Activated T-cell treated with anti-CD3 and anti-CD28 coated beads, Interleukin-2, amount 50 U/mL, for 24 hours (primary cell): ENCODE results near the gene BSND.

Experiments
- DNase-seq: peaks from one replicate; pipeline ENCODE4 v3.0.0-alpha.2; 2020
- H3K27ac Mint-ChIP-seq: 2 replicates; pipeline ENCODE4 v1.8.0; 2020; ENCODE audit warnings: mild to moderate bottlenecking, mixed read lengths
- H3K27me3 Mint-ChIP-seq: 2 replicates; pipeline ENCODE4 v1.8.0; 2020; ENCODE audit warnings: mixed read lengths
- H3K36me3 Mint-ChIP-seq: 2 replicates; pipeline ENCODE4 v1.8.0; 2020; ENCODE audit warnings: low read depth, mixed read lengths
- H3K4me1 Mint-ChIP-seq: 2 replicates; pipeline ENCODE4 v1.8.0; 2020; ENCODE audit warnings: low read depth, mixed read lengths
- H3K4me3 Mint-ChIP-seq: 2 replicates; pipeline ENCODE4 v1.8.0; 2020; ENCODE audit warnings: mild to moderate bottlenecking, moderate library complexity, mixed read lengths
- H3K9me3 Mint-ChIP-seq: 2 replicates; pipeline ENCODE4 v1.8.0; 2020; ENCODE audit warnings: mixed read lengths

Gene BSND

DNA sequence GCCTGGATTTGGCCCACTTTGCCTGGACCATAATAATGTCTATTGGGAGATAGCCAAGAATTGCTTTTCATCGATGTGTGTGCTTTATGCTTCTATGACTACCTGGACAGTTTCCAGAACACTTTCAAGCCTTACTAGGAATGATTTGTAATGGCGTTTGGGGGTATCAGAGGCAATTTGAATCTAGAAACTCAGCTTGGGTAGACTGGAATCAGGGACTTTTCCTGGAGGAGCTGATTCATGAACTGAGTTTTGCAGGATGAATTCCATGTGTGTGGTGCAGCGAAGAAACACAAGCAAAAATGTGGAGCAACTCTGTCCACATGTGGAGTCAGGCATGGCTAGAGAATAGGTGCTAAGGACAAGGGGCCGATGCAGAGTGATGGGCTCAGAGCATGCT lies 30.2 kb upstream of the BSND start:
- Mint-ChIP-seq H3K27me3 (peaks cover 37% of the 10 kb centered on the region), H3K4me1 (peaks cover 9% of the 10 kb centered on the region), H3K9me3 (no peaks in the 10 kb centered on the region), H3K36me3 (no peaks in the 10 kb centered on the region), H3K4me3 (no peak overlapping the region), H3K27ac (no peak overlapping the region)
- DNase-seq, result no peak

DNA sequence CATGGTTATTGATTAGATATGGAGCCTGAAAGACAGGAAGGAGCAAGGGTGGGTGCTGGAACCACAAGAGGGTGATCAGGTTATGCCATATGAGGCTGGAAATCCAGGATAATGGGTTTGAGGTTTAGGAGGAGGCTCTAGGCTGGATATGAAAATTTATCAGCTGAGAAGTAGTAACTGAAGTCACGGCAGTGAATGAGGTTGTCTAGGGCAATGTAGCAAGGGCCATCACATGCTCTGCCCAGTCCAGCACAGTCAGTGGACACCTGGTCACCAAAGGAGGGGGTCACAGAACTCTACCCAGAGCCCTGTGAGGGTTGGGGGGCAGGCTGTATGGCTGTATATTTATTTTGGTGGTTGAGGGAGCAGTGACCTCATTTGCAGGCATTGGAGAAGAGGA lies 28.9 kb upstream of the BSND start:
- no peaks in the 10 kb centered on the region for H3K9me3 Mint-ChIP-seq
- no peak for DNase-seq
- no peak overlapping the region for H3K27ac Mint-ChIP-seq
- peaks cover 38% of the 10 kb centered on the region for H3K27me3 Mint-ChIP-seq
- H3K4me1 Mint-ChIP-seq, result peaks cover 9% of the 10 kb centered on the region
- H3K36me3 Mint-ChIP-seq, result no peaks in the 10 kb centered on the region
- H3K4me3 Mint-ChIP-seq, result no peak overlapping the region

DNA sequence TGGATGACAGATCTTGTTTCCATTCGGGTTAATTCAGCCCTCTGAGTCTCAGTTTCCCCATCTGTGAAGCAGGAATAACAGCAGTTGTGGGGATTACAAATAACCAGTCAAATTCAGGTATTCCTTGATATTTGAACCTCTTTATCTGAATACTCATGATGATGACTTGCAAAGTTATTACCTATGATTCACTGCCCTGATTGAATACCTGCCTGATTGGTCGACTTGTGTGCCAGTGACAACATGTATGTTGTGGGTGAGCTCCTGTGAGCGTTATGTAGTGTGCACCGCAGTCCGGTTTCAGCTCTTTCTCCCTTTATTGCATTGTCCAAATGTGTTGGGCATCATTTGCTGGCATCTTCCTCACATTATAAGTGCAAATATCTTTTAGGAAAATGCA lies 27.8 kb upstream of the BSND start:
- Mint-ChIP-seq H3K9me3 (no peaks in the 10 kb centered on the region), H3K4me3 (no peak overlapping the region), H3K36me3 (no peaks in the 10 kb centered on the region), H3K27me3 (peaks cover 41% of the 10 kb centered on the region), H3K27ac (no peak overlapping the region), H3K4me1 (peaks cover 9% of the 10 kb centered on the region)
- no peak for DNase-seq

DNA sequence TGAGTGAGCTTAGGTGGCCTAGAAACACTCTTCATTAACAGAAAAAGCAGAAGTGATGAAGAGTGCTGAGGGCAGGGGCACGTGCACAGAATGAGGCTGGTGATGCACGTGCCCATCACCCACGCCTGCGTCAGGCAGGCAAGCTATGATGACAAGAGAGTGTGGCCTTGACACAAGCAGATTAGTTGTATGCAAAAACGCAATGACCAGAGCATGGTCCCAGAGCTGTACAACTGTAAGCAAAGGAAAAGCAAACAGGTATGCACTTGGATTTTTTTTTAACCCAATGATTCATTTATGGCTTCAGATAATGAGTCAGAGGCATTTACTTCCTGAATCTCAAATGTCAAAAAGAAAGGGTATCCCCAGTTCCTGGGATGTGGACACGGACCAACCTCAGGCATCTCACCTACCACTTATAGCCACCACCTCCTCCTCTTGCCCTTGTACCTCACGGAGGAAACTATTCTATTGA lies 27.4 kb upstream of the BSND start:
- H3K27me3 Mint-ChIP-seq, result peaks cover 41% of the 10 kb centered on the region

DNA sequence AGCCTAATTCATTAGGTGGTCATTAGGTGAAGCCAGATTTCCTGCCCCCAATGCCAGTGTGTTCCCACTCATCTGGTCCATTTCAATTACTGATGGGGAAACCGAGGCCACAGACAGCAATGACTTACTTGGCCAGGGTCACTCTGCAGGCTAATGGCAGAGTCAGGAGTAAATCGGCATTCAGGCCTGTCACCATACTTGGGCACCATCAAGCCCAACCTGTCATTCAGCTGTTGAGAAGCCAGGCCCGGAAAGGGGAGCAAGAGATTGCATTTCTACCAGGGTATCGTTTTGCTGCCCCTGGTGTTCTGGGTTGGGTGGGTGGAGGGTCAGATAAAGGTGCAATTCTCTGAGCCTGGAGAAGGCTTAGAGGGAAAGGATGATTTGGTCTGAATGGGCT lies 26.3 kb upstream of the BSND start:
- Mint-ChIP-seq H3K9me3 (no peaks in the 10 kb centered on the region), H3K4me1 (peaks cover 6% of the 10 kb centered on the region), H3K36me3 (no peaks in the 10 kb centered on the region), H3K4me3 (no peak overlapping the region), H3K27me3 (peaks cover 39% of the 10 kb centered on the region), H3K27ac (no peak overlapping the region)
- DNase-seq, result no peak

More for the DNA sequence above, 27.4 kb upstream of the BSND start:
- H3K27ac Mint-ChIP-seq, result no peak overlapping the region
- DNase-seq, result no peak
- H3K9me3 Mint-ChIP-seq, result no peaks in the 10 kb centered on the region
- H3K36me3 Mint-ChIP-seq, result no peaks in the 10 kb centered on the region
- peaks cover 6% of the 10 kb centered on the region for H3K4me1 Mint-ChIP-seq
- H3K4me3 Mint-ChIP-seq, result no peak overlapping the region

DNA sequence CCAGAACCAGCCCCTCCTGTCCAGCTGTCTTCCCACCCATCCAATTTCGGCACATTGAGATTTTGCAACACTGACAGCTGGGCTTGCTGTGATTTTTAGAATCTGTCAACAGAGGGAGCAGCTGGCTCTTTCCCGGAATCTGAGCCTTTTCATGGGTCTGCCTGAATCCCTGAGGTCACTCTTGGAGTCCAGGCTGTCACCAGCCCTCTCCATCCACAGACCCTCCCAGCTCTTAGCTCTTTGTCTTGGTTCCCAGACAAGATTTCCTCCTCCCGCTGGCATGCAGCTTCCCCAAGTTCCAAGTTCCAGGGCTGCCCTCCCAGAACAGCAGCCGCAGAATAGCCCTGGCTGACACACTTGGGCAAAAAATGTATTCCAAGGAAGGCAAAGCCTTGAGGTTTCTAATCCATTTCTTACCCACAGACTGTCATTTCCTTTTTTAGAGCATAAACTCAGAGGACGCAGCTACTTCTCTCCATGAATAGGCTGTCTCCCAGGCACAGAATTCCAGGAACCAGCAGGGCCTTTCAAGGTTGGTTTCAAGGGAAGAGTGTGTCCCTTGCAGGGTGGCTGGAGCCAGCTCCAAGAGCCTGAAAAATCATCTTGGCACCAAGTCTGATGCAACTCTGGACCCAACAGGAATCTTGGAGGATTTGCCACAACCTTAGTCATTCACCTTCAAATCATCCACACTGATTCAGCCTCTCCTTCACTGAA lies 25.4 kb upstream of the BSND start:
- Mint-ChIP-seq H3K4me3 (no peak overlapping the region), H3K9me3 (no peaks in the 10 kb centered on the region), H3K27me3 (peaks cover 44% of the 10 kb centered on the region), H3K4me1 (peaks cover 6% of the 10 kb centered on the region), H3K36me3 (no peaks in the 10 kb centered on the region), H3K27ac (no peak overlapping the region)
- DNase-seq, result no peak

DNA sequence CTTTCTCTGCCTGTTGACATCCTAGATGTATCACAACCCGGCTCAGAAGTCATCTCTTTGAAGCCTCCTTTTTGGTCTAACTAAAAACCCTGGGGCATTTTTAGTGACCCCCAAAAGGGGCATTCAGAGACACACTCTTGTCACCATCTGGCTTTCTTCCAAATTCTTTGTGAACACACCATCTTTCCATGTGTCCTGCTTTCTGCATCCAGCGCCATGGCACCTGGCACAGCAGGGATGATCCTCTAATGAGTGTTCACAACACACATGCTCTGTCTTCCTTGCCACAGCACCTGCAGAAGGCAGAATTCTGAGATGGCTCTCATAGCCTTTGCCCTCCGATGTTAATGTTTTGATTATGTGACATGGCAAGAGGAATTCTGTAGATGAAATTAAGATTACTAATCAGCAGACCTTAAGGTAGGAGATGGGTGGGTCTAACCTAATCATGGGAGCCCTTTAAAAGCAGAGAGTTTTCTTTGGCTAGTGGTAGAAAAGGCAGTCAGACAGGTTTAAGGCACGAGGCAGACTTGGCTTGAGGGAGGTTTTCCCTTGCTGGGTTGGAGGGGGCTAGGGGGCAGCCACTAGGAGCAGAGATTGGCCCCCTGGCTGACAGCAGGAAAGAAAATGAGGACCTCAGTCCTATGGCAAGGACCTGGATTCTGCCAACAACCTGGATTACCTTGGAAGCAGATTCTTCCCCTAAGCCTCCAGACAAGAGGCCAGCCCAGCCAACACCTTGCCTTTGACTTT lies 23.2 kb upstream of the BSND start:
- no peaks in the 10 kb centered on the region for H3K9me3 Mint-ChIP-seq
- no peak overlapping the region for H3K4me3 Mint-ChIP-seq
- peaks cover 53% of the 10 kb centered on the region for H3K27me3 Mint-ChIP-seq
- DNase-seq, result no peak
- no peak overlapping the region for H3K27ac Mint-ChIP-seq
- H3K4me1 Mint-ChIP-seq, result peaks cover 6% of the 10 kb centered on the region
- H3K36me3 Mint-ChIP-seq, result no peaks in the 10 kb centered on the region

DNA sequence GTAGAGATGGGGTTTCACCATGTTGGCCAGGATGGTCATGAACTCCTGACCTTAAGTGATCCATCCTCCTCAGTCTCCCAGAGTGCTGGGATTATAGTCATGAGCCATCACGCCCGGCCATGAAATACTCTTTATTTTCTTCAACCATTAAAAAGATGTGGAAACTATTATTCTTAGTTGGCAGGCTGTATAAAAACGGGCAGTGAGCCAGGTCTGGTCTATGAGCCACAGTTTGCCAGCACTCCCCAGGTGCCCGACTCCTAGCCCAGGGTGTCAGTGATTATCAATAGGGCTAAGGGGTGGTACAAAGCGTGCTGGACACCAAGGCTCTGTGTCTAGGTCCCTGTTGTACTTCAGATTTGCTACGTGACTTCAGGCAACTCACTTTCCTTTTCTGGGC lies 22.0 kb upstream of the BSND start:
- no peaks in the 10 kb centered on the region for H3K4me1 Mint-ChIP-seq
- no peaks in the 10 kb centered on the region for H3K9me3 Mint-ChIP-seq
- no peak for DNase-seq
- H3K27ac Mint-ChIP-seq, result no peak overlapping the region
- no peaks in the 10 kb centered on the region for H3K36me3 Mint-ChIP-seq
- peaks cover 51% of the 10 kb centered on the region for H3K27me3 Mint-ChIP-seq
- H3K4me3 Mint-ChIP-seq, result no peak overlapping the region

DNA sequence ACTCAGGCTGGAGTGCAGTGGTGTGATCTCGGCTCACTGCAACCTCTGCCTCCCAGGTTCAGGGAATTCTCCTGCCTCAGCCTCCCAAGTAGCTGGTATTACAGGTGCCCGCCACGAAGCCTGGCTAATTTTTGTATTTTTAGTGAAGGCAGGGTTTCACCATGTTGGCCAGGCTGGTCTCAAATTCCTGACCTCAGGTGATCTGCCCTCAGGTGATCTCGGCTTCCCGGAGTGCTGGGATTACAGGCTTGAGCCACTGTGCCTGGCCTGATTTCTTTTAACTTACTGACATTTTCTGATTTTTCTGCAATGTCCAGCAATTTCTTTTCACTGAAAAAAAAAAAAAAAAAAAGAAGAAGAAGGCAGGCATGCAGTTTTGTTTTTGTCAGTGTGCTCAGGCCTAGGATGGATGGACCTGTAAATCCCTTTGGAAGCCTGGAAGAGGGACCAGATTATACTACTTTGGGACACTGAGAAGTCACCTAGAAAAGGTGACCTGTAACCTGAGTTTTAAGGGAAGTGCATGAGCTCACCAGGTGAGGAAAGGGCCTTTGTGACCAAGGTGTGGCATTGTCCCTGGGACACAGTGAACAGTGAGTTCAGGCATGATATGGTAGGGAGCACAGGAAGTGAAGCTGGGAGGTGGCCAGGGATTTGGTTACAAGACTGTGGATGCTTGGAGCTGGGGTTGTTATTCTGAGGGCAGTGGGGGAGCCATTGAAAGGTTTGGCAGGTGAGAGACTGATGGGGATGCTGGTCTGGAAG lies 21.0 kb upstream of the BSND start:
- H3K27me3 Mint-ChIP-seq, result peaks cover 53% of the 10 kb centered on the region
- H3K36me3 Mint-ChIP-seq, result no peaks in the 10 kb centered on the region
- H3K27ac Mint-ChIP-seq, result no peak overlapping the region
- H3K4me1 Mint-ChIP-seq, result no peaks in the 10 kb centered on the region
- no peak overlapping the region for H3K4me3 Mint-ChIP-seq
- DNase-seq, result no peak
- H3K9me3 Mint-ChIP-seq, result no peaks in the 10 kb centered on the region

DNA sequence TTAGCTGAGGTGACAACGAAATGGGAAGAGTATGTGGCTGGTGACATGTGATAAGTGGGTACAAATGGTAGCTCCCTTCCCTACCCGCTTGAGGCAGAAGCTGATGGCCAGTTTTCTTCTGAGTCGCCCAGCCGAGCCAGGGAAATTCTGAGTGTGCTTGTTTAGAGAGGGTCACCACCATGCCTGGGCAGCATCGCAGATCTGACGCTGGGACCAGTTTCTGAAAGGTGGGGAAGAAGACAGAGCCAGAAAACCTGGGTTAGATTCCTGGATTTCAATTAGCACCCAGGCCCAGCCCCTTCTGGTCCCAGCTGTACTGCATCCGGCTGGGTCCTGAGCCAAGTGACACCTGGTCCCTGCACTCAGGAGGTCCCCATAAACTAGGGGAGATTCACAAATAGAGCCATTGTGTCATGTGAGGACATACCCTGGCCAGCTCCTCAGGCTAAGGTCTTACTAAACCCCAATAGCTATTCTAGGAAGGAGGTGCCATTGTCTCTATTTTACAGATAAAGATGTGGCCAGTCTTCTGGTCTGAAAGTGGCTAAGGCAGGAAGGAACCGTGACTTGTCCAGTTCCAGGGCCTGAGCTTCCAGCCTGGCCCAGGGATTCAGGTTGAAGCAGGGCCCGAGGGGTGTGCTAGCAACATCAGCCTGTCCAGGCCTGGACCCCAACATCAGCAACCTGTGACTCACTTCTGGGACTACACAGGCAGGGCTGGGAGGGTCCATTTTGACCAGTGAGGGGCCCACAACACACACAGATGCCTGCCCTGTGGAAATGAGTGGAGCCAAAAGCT lies 20.0 kb upstream of the BSND start:
- no peak for DNase-seq
- Mint-ChIP-seq H3K9me3 (no peaks in the 10 kb centered on the region), H3K27me3 (peaks cover 50% of the 10 kb centered on the region), H3K36me3 (no peaks in the 10 kb centered on the region), H3K27ac (no peak overlapping the region), H3K4me1 (no peaks in the 10 kb centered on the region), H3K4me3 (no peak overlapping the region)

DNA sequence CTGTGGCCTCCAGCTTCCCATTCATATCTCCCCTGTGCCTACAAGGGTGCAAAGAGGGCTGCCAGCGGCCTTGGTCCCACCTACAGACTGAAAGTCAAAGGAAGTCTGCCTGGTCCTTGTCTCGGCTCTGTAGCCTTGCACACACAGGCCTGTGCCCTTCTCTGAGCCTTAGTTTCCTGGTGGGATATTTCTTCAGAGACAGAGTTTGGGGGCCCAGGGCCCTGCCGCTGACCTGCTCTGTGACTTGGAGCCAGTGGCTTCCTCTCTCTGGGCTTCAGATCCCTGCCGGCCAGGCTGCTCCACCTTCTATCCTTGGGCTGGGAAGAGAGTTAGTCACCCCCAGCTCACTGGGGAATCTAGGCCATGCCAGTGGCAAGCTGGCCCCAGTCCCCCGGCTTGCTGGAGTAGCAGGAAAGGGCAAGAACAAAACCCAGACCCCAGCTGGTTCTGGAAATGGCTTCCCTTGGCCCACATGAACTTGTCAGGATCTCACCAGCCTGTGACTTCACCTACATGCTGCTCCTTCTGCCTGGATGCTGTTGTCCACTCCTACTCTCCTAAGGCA lies 19.3 kb upstream of the BSND start:
- Mint-ChIP-seq H3K27ac (no peak overlapping the region), H3K4me3 (no peak overlapping the region), H3K27me3 (peaks cover 53% of the 10 kb centered on the region), H3K36me3 (no peaks in the 10 kb centered on the region), H3K9me3 (no peaks in the 10 kb centered on the region), H3K4me1 (no peaks in the 10 kb centered on the region)
- DNase-seq, result no peak

DNA sequence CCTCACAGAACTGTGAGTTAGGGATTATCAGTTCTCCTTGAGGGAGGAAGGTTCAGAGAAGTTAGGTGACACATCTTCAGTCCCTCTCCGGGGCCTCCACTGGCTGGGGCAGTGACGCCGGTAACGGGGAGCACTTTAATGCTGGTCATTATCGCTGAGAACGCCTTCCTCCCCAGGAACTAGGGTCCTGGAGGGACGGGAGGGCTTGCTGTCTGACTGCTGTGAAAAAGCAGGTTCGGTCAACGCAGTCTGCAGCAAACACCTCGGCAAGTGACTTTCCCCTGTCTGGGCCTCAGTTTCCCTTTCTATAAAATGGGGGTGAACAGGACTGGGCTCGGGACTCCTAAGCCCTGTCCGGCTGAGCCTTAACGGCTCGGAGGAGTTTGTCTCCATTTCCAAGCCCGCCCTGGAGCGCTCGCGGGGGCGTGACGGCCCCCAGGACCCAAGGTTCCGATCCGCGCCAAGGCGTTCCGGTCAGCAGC lies 18.6 kb upstream of the BSND start:
- Mint-ChIP-seq H3K9me3 (no peaks in the 10 kb centered on the region), H3K27me3 (peaks cover 52% of the 10 kb centered on the region), H3K36me3 (no peaks in the 10 kb centered on the region), H3K4me1 (no peaks in the 10 kb centered on the region), H3K4me3 (no peak overlapping the region), H3K27ac (no peak overlapping the region)
- DNase-seq, result no peak

DNA sequence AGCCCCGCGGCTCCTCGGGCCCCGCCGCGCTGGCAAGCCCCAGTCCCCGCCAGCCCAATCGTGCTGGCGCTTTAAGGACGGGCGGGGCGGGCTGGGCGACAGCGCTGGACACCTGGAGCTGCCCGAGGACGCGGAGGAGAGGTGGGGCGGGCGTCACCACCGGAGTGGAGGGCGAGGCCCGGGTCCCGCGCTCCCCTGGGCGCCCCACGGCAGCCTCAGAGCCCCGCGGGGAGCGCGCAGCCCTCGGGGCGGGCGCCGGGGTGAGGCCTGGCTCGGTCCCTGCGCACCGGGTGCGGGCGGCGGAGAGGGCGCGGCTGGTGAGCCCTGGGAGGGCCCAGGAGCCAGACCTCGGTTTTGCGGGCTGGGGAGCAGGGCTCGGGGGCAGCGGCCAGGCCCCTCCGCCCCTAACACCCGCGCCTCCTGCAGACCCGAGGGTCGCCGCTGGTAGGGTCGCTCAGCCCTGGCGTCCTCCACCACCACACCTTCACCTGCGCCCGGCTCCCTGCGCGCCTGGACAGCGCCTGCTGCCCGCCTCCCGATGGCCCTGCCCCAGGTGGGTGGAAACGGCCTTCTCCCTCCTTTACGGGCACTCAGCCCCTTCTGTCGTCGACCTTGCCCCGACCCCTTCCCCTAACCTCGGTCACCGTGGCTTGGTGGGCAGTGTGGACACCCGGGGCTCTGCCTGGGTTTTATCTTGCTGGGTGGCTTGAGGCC lies 18.0 kb upstream of the BSND start, which contains the start of gene TMEM61:
Gene TMEM61, plus strand, starts transcription at position 101 of the 714 bp plus-strand sequence. Its CDS starts 438 bp downstream, at position 539.
- Mint-ChIP-seq H3K27me3 (peaks cover 49% of the 10 kb centered on the region), H3K4me3 (no peak within 1 kb of the TSS), H3K36me3 (no peaks in the 10 kb centered on the region), H3K4me1 (no peaks in the 10 kb centered on the region), H3K9me3 (no peaks in the 10 kb centered on the region), H3K27ac (no peak within 1 kb of the TSS)
- DNase-seq, result no peak
